HG03139 (cell line): ENCODE measurements around the gene HSPE1.

ENCODE experiments used
- ATAC-seq: cut with Tn5 transposase; IDR thresholded peaks from one replicate; pipeline ENCODE4 v1.9.1; 2021; ENCODE audit not compliant: unreplicated experiment

HSPE1 gene

DNA sequence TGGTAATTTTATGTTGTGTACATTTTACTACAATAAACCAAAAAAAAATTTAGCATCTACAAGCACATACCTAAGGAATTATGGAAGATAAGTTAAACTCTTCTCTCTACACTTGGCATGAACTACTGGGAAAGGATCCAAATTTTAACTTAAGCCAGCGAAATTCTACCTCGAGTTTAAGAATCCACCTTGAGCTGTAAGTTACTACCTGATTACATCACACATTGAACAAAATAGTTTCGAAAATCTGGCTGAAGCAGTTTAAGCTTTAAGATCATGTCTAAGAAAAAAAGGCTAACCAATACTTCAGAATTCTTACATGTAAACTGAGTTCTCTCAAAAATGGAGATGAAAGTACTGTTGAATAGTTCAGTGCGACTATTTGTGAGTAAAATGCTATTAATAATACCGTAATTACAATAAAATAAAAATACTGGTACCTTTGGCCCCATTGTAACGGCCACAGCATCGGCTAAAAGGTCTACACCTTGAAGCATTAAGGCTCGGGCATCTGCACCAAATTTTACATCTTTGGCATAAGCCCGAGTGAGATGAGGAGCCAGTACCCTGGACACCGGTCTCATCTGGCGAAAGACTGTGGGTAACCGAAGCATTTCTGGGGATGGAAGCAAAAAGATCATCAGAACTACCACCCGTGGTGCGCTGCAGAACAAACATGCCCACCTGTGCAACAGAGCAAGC is 1.8 kb upstream of the HSPE1 start:
- no peak for ATAC-seq

DNA sequence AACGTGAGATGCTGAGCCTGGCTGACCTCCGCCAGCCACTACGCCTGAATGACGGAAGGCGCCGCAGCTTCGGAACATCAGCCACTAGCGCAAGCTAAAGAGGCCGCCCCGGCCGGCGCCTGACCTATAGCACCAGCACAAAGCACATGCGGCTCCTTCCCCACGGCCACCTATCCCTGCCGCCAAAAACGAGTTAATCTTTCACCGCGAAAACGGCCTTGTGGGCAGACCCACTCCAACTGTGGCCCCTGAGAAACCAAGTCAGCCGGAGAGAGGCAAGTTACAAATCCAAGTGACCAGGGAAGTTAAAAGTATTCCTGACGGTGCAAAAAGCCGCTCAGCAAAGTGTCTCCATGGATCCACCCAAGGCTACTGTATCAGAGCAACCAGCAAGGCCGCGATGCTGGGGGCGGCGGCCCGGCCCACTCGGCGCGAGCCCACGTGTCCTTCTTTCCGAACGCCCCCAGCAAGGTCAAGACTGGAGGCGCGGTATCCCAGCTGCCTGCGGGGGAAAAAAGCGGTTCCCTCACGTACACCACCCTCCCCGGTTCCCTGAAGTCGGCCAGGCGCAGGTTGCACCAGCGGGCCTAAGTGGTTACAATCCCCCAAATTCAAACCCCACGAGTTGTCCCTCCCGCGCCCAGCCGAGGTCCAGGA is 1.1 kb upstream of the HSPE1 start:
- ATAC-seq: peak; percentile 28

DNA sequence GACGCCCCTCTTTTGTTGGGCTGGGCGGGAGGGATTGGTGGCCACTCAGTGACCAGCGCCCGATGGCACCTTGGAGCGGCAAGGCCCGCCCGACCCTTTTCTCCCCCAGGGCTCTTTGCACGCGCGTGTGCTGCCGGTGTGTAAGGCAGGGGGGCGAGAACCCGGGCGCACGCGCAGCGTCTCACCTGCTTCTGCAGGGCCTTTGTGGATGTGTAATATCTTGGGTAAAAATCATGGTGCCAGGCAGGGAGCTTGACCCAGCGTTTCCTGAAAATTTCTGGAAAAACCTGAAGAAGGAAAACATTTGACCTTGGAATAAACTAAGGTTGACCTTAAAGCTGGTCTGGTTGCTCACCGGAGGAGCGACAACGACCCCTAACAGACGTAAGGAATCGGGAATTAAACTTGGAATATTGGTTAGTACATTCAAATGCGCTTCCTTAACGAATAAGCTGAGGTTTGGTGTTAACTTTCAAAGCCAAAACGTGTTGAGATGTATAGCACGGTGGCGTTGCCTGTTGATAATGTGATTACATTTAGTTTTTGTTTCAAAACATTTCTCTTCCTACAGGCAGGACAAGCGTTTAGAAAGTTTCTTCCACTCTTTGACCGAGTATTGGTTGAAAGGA is 438 bp downstream of the HSPE1 start:
- ATAC-seq: peak; percentile 1

DNA sequence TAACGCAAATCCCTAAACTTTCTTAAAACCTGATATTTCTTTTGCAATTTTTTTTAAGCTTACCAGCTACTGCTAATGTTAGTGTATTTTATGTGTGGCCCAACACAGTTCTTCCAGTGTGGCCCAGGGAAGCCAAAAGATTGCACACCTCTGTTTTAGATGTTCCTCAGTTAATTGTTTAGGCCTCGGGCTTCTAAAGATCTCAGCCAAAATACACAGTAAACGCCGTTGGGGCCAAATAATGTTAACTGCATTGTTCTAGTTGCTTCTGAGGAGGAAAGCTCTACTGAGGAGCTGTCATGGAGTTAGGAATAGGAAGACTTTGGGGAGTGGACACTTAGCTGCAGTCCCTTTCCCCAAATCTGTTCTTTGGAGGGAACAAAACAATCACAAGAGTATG is 2.0 kb downstream of the HSPE1 start:
- ATAC-seq: no peak

DNA sequence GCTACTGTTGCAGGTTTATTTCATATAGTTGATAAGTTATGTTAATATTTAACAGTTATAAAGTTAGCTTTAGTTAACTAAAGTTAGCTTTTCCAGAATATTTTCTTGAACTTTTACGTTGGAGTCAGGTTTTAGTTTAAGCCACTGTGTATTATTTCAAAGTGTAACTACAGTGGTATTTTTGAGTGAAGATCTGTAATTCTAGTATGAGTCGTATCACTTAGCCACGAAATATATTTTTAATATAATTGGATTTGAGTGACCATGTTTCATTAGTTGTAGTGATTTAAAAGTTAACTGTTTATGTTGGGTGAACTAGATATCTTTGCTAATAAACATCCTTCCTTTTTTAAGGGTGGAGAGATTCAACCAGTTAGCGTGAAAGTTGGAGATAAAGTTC is 2.5 kb downstream of the HSPE1 start:
- ATAC-seq: no peak

DNA sequence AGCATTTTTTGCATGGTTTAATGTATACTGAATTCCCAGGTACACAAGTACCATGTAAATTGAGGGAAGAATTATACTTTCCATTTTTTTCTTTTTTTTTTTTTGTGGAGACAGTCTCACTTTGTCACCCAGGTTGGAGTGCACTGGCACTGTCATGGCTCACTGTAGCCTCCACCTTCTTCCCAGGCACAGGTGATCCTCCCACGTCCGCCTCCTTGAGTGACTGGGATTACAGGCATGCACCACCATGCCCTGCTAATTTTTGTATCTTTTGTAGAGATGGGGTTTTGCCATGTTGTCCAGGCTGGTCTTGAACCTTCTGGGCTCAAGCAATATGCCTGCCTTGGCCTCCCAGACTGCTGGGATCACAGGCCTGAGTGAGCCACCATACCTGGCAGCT is 3.8 kb downstream of the HSPE1 start:
- ATAC-seq: no peak

DNA sequence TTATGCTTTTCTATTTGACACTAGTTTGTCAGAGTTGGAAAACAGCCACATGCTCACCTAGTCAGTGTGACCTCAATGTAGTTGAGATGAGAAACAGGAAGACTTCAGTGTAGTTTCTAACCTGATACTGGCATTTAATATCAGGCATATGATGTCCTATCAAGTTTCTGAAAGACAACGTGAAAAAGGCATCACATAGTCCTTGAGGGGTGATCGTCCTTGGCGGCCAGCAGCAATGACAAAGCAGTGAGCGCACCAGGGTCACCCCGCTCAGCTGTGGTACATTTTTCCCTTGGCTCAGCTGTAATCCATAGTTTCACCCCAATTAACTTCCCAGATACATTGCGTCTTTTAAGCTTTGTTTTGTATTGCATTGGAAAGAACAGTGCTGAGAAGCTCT is 4.3 kb downstream of the HSPE1 start:
- ATAC-seq: no peak

DNA sequence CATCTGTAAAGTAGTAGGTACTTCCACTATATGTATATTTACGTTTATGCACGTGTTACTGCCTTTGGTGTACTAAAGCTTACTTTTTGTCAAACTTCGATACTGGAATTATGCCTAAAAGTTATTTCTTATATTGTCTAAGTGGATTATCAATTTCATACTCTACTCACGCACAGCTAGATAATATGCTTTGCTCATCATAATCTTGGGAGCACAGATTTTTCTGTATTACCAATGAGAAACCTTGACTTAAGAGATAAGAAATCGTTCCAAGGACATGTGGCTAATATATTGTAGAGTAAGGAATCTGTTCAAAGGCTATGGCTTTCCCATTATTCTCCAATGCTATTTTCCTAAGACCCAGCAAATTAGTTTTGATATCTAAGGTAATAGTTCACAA is 6.5 kb downstream of the HSPE1 start:
- no peak for ATAC-seq

DNA sequence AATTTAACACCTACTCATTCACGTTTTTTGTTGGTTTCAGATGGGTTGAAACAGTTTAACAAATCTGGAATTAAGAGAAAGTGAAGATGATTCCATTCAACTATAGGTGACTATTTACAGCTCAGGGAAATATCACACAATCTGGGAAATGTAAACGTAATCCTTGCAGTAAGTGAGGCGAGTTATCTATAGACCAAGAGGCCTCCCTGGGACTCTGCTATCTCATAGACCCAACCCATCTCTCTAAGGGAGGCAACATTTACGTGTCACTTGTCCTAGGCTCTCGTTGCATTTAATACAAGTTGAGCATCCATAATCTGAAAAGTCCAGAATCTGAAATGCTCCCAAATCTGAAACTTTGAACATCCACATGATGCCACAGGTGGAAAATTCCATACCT is 13.7 kb downstream of the HSPE1 start:
- no peak for ATAC-seq

DNA sequence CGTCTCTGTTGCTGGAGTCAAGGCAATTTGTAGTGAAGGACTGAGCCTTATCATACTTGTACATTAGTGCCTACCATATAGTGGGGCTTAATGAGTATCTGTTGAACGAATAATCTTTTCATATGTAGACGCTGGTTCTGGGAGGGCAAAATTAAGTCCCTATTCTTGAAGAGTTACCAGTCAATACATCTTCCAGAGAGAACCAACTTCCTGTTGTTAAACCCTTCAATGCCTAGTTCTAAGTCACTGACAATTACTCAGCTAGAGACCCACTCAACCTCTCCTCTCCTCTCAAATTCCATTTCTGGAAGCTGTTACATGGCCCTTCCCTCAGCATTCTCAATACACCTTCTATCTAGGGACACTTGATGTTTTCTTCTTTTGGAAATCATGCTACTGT is 14.6 kb downstream of the HSPE1 start:
- no peak for ATAC-seq

DNA sequence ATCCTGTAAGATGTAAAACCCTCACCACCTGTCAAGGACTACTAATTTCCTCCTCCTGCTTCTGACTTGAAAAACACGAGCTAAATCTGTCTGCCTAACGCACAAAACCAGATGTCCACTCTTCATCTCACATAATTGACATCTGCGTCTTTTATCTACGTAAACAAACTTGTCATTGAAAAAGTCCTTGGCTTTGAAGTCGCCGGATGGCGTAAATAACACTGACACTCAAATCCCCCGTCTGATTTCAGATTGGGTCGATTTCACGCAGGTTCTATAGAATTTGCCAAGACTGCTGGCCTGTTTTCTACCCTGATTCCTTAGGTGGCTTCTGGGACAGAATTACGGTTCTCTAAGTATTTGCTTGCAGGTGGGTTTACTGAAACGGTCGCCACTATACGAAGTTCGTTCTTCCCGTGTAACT is 15.1 kb downstream of the HSPE1 start:
- ATAC-seq: no peak

DNA sequence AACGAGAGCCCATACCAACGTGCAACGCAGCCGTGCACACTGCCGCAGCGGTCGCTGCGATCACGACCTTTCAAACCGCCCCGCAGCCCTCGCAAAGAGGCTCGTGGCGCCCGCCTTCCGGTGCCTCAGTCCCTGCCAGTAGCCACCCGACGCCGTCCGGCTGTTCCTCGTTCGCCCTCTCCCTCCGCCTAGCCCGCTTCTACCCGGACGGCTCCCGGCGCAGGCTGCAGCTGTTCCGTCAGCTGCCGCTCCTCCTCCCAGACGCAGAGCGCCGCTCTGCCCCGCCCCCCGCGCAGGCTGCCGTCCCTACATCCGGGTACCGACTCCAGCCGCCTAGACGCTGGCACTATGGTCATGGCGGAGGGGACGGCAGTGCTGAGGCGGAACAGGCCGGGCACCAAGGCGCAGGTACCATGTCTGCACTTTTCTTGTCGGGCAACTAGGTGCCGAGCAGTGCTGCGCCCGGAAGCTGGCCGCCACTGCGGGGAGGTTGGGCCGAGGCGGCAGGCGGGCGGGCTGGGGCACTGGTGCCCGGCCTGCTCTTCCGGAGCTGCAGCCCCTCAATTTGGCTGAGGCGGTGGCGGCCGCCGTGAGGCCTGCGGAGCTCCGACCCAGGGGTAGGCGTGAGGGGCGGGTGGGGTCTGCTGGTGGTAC is 15.7 kb downstream of the HSPE1 start, which contains the start of gene MOB4:
Gene MOB4 (plus strand): TSS at position 328 of the 654 bp plus-strand sequence. CDS start 21 bp downstream, at position 349.
- peak; percentile 94 for ATAC-seq

DNA sequence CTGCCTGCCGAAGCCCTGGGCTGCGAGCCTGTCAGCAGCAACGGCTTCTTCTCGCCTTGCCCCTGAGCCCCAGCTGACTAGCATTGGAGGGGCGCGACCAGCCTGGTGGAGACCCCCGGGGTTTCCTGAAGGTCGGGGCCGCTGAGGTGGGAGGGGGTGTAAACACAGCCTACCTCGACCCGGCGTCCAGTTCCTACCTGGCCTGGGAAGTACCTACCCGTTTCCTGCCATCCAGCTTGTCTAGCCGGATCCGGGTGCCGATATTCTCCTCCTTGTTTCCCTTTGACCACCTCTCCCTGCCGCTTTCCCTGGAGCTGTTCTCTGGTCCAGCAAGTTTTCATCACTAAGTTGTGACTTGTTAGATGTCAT is 16.2 kb downstream of the HSPE1 start:
- ATAC-seq: peak; percentile 9

DNA sequence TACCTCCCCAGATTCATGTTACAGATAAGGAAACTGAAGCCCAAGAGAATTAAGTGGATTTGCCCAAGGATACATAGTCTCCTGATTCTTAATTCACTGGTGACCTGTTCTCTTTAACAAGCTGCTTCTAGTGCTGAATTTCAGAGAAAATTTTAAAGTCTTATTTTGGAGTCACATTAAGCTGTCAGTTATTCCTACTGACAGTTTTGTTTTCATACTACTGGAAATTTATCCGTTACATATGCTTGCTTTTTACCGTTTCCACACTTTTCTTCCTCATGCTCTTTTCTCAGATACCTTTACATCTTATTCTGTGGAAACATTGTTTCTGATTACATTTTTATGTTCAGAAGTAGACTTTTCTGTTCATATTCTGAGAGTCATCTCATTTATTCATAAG is 17.0 kb downstream of the HSPE1 start:
- no peak for ATAC-seq

DNA sequence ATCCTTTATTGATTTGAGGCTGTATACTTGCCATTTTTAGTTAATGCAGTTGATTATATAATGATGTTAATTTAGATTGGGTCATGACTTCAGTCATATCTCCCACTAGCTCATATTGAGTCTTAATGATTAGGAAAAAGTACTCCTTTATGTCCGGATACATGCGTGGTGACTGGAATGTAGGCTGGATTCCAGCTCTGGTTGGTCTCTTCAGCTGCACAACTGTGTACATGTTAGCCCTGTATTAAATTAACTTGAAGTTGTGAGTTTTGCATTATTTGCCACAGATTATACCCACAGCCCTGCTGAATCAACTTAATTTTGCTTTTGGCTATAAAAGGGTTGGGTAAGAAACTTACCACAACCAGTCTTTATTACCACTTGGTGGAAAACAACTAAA is 38.2 kb downstream of the HSPE1 start:
- no peak for ATAC-seq

DNA sequence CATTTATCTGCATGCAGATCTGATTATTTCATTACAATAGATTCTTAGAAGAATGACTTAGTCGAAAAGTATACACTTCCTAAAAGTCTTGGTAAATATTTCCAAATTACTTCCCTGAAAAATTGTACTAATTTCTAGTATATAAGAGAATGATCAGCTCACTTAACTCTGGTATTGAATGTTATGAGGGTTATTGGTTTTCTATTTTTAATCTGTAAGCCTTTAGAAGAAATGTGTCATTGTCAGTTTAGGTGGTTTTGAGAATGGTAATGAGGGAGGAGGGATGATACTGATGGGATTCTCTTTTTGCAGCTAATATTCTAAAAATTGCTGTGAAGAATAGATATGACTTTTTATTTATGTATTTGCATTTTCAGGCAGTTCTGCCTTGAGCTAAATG is 39.6 kb downstream of the HSPE1 start:
- ATAC-seq: no peak

DNA sequence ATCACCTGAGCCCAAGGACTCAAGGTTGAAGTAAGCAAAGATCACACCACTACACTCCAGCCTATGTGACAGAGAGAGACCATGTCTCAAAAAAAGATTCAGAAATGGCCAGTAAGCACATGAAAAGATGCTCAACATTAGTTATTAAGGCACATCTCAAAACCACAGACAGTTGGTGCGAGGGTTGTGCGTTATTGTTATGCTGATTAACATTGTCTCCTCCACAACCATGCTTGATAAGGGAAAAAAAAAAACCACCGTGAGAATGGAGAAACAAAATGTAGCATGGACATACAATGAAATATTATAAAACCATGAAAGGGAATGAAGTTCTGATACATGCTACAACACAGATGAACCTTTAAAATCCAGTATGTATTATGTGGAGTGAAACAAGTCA is 43.0 kb downstream of the HSPE1 start:
- ATAC-seq: no peak

DNA sequence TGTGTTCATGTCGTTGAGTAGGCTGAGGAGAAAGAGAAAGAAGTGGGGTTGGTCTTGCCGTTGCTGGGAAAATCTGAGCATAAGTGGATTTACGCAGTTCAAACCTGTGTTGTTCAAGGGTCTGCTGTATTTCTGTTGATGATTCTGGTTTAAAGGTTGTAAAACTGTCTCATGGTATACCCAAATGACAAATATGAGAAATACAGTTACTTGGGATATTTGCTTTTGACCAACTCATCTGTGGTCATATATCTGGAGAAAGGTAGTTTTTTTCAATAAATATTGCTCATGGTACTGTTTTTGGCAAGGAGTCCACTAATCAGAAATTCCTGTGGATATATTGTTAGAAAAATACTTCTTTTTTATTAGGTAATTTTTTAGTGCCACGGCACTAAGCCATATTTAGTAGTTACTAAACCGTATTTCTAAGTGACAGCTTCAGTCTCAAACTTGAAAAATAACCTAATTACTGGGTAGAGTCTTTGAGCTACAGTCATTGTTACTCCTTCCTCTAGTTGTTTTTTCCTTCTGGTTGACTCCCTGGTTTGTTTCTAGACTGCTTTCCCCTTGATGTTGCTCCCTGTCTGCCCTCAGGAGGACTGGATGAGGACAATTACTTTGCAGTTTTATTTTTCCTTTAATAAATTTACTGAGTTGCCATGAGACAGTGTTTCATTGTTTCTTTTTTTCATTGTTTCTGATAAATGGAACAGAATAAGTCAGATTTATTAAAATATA is 47.2 kb downstream of the HSPE1 start:
- no peak for ATAC-seq

DNA sequence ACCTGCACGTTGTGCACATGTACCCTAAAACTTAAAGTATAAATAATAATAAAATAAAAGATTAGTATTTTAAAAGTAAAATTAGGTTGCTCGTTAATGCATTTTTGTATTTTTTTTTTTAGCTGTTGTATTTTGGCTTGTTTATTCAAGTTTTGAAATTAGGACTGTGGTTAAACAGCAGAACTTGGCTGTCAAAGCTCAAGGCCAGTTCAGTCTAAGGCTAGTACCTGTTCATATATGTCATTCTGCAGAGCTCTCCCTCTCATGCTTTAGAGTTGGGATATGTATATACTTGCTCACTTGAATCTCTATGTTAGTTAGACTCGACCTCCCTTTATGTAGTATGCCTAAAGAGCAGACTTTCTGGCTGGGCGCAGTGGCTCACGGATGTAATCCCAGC is 48.4 kb downstream of the HSPE1 start:
- no peak for ATAC-seq

DNA sequence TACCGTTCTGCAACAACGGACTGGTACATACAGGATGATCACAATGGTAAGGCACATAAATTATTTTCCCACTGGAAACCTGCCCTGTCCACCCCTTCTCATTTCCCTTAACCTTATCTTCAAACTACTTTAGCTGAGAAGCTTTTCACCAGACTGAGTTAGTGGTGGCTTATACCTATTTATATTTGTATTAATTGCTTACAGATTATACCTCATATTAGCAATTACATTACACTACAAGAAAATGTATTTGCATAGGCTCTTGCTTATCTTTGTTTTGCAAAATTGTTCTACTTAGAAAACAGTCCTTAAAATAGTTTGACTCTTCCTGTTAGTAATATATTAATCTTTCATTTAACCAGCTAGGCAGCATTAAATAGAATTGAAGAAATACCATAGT is 51.1 kb downstream of the HSPE1 start:
- peak; percentile 66 for ATAC-seq
